PC-3 (cell line): Measurements from ENCODE around the gene PLAGL1. TPM values are rescaled to one million over a fixed set of nuclear protein-coding genes. Genes with fewer than 3 reads are reported as not detected.
"Not testable (repeated sequence)": the region's sequence is repeated elsewhere in the genome, so short reads cannot be mapped to it uniquely, and the experiment has no call there.

Source experiments
- ATAC-seq: fragments of 200-7000 bp; cut with Tn5 transposase; 2 replicates; pipeline ENCODE4 v1.9.1; 2020; ENCODE audit warnings: mild to moderate bottlenecking, moderate library complexity
- BruUV-seq: library from RNA; stranded (reverse); fragments of 400-500 nt; replicated peaks from 2 replicates; lab custom pipeline; 2021; lab: Mats Ljungman, UMichigan
- CTCF ChIA-PET: fragments of 300-600 bp; sonication (Branson Sonifier 250); formaldehyde crosslinking; loops from one replicate; lab custom pipeline; 2022; ENCODE audit warnings: antibody characterized with exemption; lab: Charles Lee
- POLR2A ChIA-PET: fragments of 300-600 bp; sonication (Branson Sonifier 250); formaldehyde crosslinking; loops from one replicate; lab custom pipeline; 2022; ENCODE audit warnings: antibody characterized with exemption; ENCODE audit not compliant: unreplicated experiment; lab: Charles Lee
- DNase-seq: peaks from one replicate; pipeline ENCODE4 v3.0.0-alpha.2; 2015
- H2AFZ ChIP-seq: fragments of 300-600 bp; sonication (generic); 2 replicates; pipeline ENCODE4 v1.6.0; 2016; ENCODE audit warnings: antibody characterized with exemption, low read length
- H3F3A ChIP-seq: fragments of 300-600 bp; sonication (generic); one replicate; pipeline ENCODE4 v1.6.0; 2017; ENCODE audit warnings: antibody characterized with exemption, low read length, control low read depth, mild to moderate bottlenecking; ENCODE audit not compliant: unreplicated experiment
- H3K27ac ChIP-seq: fragments of 300-600 bp; sonication (generic); 2 replicates; pipeline ENCODE4 v1.5.1; 2016; ENCODE audit warnings: mild to moderate bottlenecking, low read length
- H3K27me3 ChIP-seq: fragments of 300-600 bp; sonication (generic); 2 replicates; pipeline ENCODE4 v1.6.1; 2016; ENCODE audit warnings: low read length, mixed read lengths
- H3K36me3 ChIP-seq: fragments of 300-600 bp; sonication (generic); 2 replicates; pipeline ENCODE4 v1.6.1; 2016; ENCODE audit warnings: low read depth, mixed run types, low read length, mixed read lengths
- H3K4me1 ChIP-seq: fragments of 300-600 bp; sonication (generic); 2 replicates; pipeline ENCODE4 v1.5.1; 2016; ENCODE audit warnings: low read length; ENCODE audit not compliant: insufficient read depth
- H3K4me2 ChIP-seq: fragments of 300-600 bp; sonication (generic); 2 replicates; pipeline ENCODE4 v1.6.0; 2016; ENCODE audit warnings: low read length
- H3K4me3 ChIP-seq: fragments of 300-600 bp; sonication (generic); 2 replicates; pipeline ENCODE4 v1.5.1; 2016; ENCODE audit warnings: mild to moderate bottlenecking, low read length, mixed read lengths
- H3K79me2 ChIP-seq: fragments of 300-600 bp; sonication (generic); 2 replicates; pipeline ENCODE4 v1.6.1; 2017; ENCODE audit warnings: low read length, mixed read lengths
- H3K9ac ChIP-seq: fragments of 300-600 bp; sonication (generic); 2 replicates; pipeline ENCODE4 v1.6.0; 2016; ENCODE audit warnings: mild to moderate bottlenecking, low read length
- H3K9me2 ChIP-seq: fragments of 300-600 bp; sonication (generic); replicated peaks from 2 replicates; pipeline ENCODE4 v1.6.1; 2016; ENCODE audit warnings: mixed run types, low read length, mixed read lengths
- H3K9me3 ChIP-seq: fragments of 300-600 bp; sonication (generic); 2 replicates; pipeline ENCODE4 v1.6.1; 2016; ENCODE audit warnings: low read length, mixed read lengths
- H4K20me1 ChIP-seq: fragments of 300-600 bp; sonication (generic); 2 replicates; pipeline ENCODE4 v1.6.1; 2016; ENCODE audit warnings: low read length, mixed read lengths
- CTCF ChIP-seq: fragments of 300-600 bp; sonication (generic); conservative IDR thresholded peaks from 2 replicates; pipeline ENCODE4 v1.5.1; 2017; ENCODE audit warnings: antibody characterized with exemption, low read depth, mild to moderate bottlenecking, low read length
- EZH2 ChIP-seq: fragments of 300-600 bp; sonication (generic); IDR thresholded peaks from one replicate; pipeline ENCODE4 v1.6.1; 2017; ENCODE audit warnings: antibody characterized with exemption, mild to moderate bottlenecking, low read length; ENCODE audit not compliant: unreplicated experiment
- EZH2phosphoT487 ChIP-seq: fragments of 300-600 bp; sonication (generic); IDR thresholded peaks from 2 replicates; pipeline ENCODE4 v1.6.1; 2018; ENCODE audit warnings: mild to moderate bottlenecking, antibody characterized with exemption, low read length, borderline replicate concordance
- intact Hi-C: fragments of 100-400 bp; cut with micrococcal nuclease; formaldehyde crosslinking; loops from 2 replicates; pipeline ENCODE4 v1.9.0; 2023
- total RNA-seq: library from RNA; depleted of rRNA; stranded (reverse); fragments of >200 nt; gene quantifications from 2 replicates; pipeline ENCODE4 v1.2.3, GENCODE V29; 2014

The PLAGL1 gene
- total RNA-seq, 1 experiment from 2014 or later, result 14.4 TPM

GRCh38 chr6:144047688-144048087 is 39.6 kb upstream of the PLAGL1 start:
- H3K27ac ChIP-seq, result no peak overlapping the region
- H3K4me2 ChIP-seq, result no peak overlapping the region

GRCh38 chr6:144046672-144047071 is 38.6 kb upstream of the PLAGL1 start:
- H3K9me3 ChIP-seq, DNase-seq, H2AFZ ChIP-seq, H3K36me3 ChIP-seq, BruUV-seq, H3K27ac ChIP-seq, intact Hi-C loops, H3K4me2 ChIP-seq, H3K9ac ChIP-seq, H3K27me3 ChIP-seq, H3K4me1 ChIP-seq, H4K20me1 ChIP-seq, ATAC-seq, CTCF ChIA-PET, H3F3A ChIP-seq, H3K79me2 ChIP-seq, H3K9me2 ChIP-seq, H3K4me3 ChIP-seq, POLR2A ChIA-PET: not testable (repeated sequence)

More at GRCh38 chr6:144047688-144048087, 39.6 kb upstream of the PLAGL1 start:
- no peaks in the 10 kb centered on the region for H3F3A ChIP-seq
- TF ChIP-seq EZH2phosphoT487, result no peak
- DNase-seq, result no peak
- no TSS peak for BruUV-seq
- intact Hi-C loops, result no loop called here
- H3K4me3 ChIP-seq, result no peak overlapping the region
- ChIA-PET POLR2A (no interaction called here), CTCF (no interaction called here)
- ATAC-seq, result no peak
- H3K79me2 ChIP-seq, result no peaks in the 10 kb centered on the region
- H3K4me1 ChIP-seq, result no peaks in the 10 kb centered on the region
- no peaks in the 10 kb centered on the region for H4K20me1 ChIP-seq
- H2AFZ ChIP-seq, result no peak overlapping the region
- H3K9me2 ChIP-seq, result no peaks in the 10 kb centered on the region
- H3K36me3 ChIP-seq, result no peaks in the 10 kb centered on the region
- no peaks in the 10 kb centered on the region for H3K27me3 ChIP-seq
- H3K9me3 ChIP-seq, result no peaks in the 10 kb centered on the region
- H3K9ac ChIP-seq, result no peak overlapping the region

GRCh38 chr6:144044989-144045388 is 36.9 kb upstream of the PLAGL1 start:
- H3K9ac ChIP-seq, H3K27me3 ChIP-seq, CTCF ChIA-PET, DNase-seq, H2AFZ ChIP-seq, BruUV-seq, H3K9me2 ChIP-seq, ATAC-seq, H3K27ac ChIP-seq, intact Hi-C loops, H3K36me3 ChIP-seq, H3K4me1 ChIP-seq, H3K9me3 ChIP-seq, H3F3A ChIP-seq, H3K4me3 ChIP-seq, H3K79me2 ChIP-seq, H3K4me2 ChIP-seq, H4K20me1 ChIP-seq, POLR2A ChIA-PET: not testable (repeated sequence)

GRCh38 chr6:144036835-144037195 is 28.8 kb upstream of the PLAGL1 start:
- Histone ChIP-seq H3K36me3 (no peaks in the 10 kb centered on the region), H3K9me3 (no peaks in the 10 kb centered on the region), H3K27me3 (no peaks in the 10 kb centered on the region), H3K27ac (no peak overlapping the region), H2AFZ (no peak overlapping the region), H3F3A (no peaks in the 10 kb centered on the region), H3K79me2 (no peaks in the 10 kb centered on the region), H4K20me1 (no peaks in the 10 kb centered on the region), H3K4me2 (no peak overlapping the region), H3K4me1 (no peaks in the 10 kb centered on the region), H3K9me2 (no peaks in the 10 kb centered on the region), H3K9ac (no peak overlapping the region), H3K4me3 (no peak overlapping the region)
- no peak for ATAC-seq
- no TSS peak for BruUV-seq
- TF ChIP-seq CTCF (no peak), EZH2 (no peak), EZH2phosphoT487 (no peak)
- DNase-seq, result no peak
- intact Hi-C loops, result no loop called here
- ChIA-PET POLR2A (no interaction called here), CTCF (no interaction called here)
